SK-N-MC (cell line): ENCODE measurements around the gene SERTAD4.

ENCODE experiments used
- EZH2 ChIP-seq: fragments of 200-600 bp; sonication (generic); IDR thresholded peaks from one replicate; pipeline ENCODE4 v1.6.1; 2017; ENCODE audit warnings: antibody characterized with exemption
- POLR2AphosphoS5 ChIP-seq: IDR thresholded peaks from 2 replicates; pipeline ENCODE4 v1.6.1; 2012; ENCODE audit warnings: mild to moderate bottlenecking, low read depth, low read length, borderline replicate concordance

GRCh38 chr1:210293171-210293607 lies 60.6 kb downstream of the SERTAD4 start:
- no peak for TF ChIP-seq POLR2AphosphoS5
- no peak for TF ChIP-seq EZH2
